B cell (primary cell): Measurements from ENCODE around the gene SHC3.

Experiments
- EZH2 ChIP-seq: IDR thresholded peaks from 2 replicates; pipeline ENCODE4 v1.6.1; 2012; ENCODE audit warnings: borderline replicate concordance, low read depth, mild to moderate bottlenecking, moderate library complexity, low read length; ENCODE audit not compliant: insufficient read depth, poor library complexity, severe bottlenecking
- TF ChIP-seq, protein P1 (sequence below): fragments of 200-600 bp; IDR thresholded peaks from one replicate; pipeline ENCODE4 v1.8.0; 2022; ENCODE audit warnings: antibody characterized with exemption, mild to moderate bottlenecking

- TF ChIP-seq EZH2: no peak
- TF ChIP-seq, protein P1, sequence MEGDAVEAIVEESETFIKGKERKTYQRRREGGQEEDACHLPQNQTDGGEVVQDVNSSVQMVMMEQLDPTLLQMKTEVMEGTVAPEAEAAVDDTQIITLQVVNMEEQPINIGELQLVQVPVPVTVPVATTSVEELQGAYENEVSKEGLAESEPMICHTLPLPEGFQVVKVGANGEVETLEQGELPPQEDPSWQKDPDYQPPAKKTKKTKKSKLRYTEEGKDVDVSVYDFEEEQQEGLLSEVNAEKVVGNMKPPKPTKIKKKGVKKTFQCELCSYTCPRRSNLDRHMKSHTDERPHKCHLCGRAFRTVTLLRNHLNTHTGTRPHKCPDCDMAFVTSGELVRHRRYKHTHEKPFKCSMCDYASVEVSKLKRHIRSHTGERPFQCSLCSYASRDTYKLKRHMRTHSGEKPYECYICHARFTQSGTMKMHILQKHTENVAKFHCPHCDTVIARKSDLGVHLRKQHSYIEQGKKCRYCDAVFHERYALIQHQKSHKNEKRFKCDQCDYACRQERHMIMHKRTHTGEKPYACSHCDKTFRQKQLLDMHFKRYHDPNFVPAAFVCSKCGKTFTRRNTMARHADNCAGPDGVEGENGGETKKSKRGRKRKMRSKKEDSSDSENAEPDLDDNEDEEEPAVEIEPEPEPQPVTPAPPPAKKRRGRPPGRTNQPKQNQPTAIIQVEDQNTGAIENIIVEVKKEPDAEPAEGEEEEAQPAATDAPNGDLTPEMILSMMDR: no peak
Measured at GRCh38 chr9:88993327-88993726, 185.3 kb downstream of the SHC3 start.
